Bone marrow (tissue), 2 donors: ENCODE data around the gene AIP.
"Not testable (repeated sequence)": the region's sequence is repeated elsewhere in the genome, so short reads cannot be mapped to it uniquely, and the experiment has no call there.

Experiments used
- DNase-seq, 2 donors: peaks; one replicate each; lab custom pipeline; 2025; lab: John Stamatoyannopoulos, UW

AIP gene

GRCh38 chr11:67449116-67449844, 33.5 kb upstream of the AIP start:
- peak in 1 of 2 donors; percentile 6 for DNase-seq

GRCh38 chr11:67450796-67451657, 31.8 kb upstream of the AIP start:
- no peak for DNase-seq

DNA sequence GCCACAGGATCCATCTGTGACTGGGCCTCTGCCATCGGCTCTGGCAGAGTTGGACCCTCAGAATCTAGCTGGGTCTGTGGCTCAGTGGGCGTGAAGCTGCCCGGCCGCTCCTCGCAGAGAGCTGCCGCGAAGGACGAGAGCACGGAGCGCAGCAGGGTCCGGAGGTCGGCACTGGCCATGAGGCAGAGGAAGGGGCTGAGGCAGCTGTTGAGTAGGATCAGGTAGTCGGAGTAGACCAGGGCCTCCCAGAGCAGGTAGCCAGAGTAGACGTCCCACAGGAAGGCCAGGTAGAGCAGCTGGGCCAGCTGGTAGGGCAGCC, 31.2 kb upstream of the AIP start:
- no peak for DNase-seq

DNA sequence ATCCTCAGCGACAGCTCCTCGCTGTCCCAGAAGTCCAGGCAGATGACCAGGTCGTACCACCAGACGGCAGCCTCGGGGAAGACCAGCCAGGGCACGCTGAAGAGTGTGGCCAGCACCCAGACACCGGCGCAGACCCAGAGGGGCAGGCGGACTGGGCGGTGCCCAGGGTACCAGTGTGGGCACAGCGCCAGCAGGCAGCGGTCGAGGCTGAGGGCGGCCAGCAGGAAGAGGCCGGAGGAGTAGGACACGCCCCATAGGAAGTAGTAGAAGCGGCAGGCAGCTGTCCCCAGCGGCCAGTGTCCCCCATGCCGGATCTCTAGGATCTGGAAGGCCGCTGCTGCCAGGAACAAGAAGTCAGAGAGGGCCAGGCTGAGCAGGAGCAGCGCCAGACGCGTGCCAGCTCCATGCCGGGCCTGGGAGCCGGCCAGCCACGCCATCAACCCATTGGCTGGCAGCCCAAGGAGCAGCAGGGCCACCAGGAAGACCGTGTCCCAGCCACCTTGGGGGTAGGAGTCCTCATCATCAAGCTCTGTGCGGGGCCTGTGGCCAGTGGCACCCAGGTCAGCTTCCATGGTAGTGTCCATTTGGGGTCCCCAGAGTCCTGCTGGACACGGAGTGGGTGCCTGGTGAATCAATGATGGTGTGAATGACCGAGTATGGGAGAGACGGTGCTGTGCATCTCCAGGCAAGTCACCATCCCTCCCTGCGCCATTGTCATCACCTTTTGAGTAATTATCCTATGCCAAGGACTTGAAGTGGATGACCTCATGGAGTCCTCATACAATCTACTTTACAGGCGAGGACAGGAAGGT, 30.5 kb upstream of the AIP start, which contains the start of gene GPR152:
TSS of gene GPR152 (minus strand) at position 589 of the 812 bp plus-strand sequence. CDS start at position 584, 5 bp downstream.
- no peak for DNase-seq

GRCh38 chr11:67453816-67454732, 28.8 kb upstream of the AIP start:
- DNase-seq = no peak

DNA sequence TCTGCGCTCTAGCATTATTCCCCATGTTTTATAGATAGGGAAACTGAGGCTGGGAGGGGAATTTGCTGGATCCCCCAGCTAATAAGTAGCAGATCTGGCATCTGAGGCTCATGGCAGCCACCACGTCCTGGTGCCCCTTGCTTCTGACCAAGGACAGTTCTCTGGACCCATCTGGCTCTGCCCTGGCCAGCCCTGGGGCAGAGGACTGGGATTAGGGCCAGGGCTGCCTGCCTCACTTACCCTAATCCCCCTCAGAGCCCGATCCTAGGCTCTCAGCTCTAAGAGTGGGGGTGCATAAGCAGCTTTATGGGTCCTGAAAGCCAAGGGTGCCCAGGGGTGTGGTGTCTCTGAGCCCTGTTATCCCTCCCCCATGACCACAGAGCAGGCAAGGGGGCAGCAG, 27.8 kb upstream of the AIP start, which contains the start of gene CABP4:
TSS of gene CABP4 (plus strand) at position 301 of the 400 bp plus-strand sequence. CDS start at position 371, 70 bp downstream.
- no peak for DNase-seq

- no peak for DNase-seq
These were observed 26.6 kb upstream of the AIP start for GRCh38 chr11:67456068-67456705.

DNA sequence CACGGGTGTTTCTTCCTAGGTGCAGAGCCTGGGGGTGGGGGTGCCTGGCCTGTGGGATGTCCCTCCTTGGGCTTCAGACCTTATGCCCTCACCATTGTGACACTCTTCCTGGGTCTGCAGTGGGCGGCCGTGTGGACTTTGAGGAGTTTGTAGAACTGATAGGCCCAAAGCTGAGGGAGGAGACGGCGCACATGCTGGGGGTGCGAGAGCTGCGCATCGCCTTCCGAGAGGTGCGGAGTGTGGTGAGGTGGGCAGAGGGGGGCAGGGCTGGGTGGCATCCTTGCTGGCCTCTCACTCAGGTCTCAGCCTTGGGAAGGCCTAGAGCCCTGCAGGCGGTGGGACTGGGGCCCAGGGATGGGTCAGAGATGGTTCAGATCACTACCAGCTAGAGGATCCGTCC, 25.4 kb upstream of the AIP start:
- DNase-seq = no peak

GRCh38 chr11:67458266-67458665, 24.6 kb upstream of the AIP start:
- no peak for DNase-seq

GRCh38 chr11:67463186-67463585, 19.6 kb upstream of the AIP start:
- DNase-seq = no peak

DNA sequence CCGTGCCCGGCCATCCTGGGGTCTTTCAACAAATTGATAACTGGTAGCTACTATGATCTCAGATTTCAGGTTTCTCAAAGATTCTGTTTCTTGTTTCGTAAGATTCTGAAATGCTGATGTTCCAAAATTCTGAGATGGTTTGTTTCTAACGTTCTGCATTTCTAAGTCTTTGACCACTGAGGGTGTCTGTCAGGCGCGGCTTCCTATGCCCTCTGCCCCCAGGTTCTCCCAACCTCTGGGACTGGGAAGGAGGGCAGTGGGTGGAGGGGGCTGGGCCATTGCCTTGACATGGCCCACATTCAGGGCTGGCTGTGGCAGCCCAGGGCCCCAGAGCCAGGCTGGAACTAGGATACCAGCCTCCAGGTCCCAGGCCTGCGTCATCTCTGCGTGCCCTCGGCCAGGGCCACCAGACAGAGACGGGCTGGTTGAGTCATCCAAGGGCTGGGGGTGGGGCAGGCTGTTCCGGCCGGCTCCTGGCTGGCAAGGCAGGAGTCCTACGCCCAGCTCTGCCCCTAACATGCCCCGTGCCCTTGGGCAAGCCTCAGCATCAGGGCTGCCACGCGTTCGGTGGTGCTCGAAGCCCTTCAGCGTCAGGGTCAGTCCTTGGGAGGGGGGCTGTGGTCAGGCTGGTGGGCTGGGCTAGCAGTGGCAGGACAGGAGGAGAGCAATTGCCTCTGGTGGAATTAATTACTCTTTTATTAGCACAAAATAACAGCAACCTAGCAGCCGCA, 19.0 kb upstream of the AIP start:
- DNase-seq = no peak

GRCh38 chr11:67464411-67465188, 18.2 kb upstream of the AIP start:
- DNase-seq = peak; percentile 70 to 76

- no peak for DNase-seq
These were observed 17.7 kb upstream of the AIP start for GRCh38 chr11:67465189-67465510.

GRCh38 chr11:67465530-67465929, 17.3 kb upstream of the AIP start:
- DNase-seq = not testable (repeated sequence)

- DNase-seq = no peak
These were observed 16.5 kb upstream of the AIP start for GRCh38 chr11:67466367-67466766.

DNA sequence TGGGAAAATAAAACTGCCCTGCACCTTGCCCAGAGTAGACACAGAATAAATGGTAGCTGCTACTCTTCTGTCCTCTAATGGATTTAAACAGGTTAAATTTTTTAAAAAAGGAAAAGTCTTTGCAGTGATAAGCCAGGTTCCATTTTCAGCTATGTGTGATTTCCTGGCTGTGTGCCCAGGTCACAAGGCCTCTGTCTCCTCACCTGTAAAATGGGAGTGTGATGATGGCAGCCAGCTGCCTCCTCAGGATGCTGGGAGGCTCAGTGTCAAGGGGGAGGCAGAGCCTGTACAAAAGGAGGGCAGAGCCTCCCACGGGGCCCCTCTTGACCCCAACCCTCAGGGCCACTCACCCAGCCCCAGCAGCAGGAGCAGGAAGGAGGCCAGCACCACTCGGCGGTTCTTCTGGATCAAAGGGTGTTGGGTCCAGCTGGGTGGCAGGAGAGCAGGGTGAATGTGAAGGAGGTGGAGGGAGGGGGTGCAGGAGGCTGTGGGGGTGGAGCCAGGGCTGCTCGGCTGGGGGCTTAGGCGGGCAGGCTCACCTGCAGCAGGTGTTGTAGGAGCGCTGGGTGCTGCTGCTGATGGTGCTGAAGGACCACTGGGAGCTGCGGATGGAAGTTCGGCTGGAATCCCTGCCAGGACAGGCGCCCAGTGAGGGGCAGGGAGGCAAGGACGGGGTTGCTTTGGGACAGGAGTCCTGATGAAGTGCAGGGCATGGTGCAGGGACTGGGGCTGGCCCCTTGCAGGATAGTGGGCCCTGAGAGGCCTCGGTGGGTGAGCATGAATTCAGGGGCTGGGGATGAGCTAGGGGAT, 15.7 kb upstream of the AIP start:
- DNase-seq = no peak

DNA sequence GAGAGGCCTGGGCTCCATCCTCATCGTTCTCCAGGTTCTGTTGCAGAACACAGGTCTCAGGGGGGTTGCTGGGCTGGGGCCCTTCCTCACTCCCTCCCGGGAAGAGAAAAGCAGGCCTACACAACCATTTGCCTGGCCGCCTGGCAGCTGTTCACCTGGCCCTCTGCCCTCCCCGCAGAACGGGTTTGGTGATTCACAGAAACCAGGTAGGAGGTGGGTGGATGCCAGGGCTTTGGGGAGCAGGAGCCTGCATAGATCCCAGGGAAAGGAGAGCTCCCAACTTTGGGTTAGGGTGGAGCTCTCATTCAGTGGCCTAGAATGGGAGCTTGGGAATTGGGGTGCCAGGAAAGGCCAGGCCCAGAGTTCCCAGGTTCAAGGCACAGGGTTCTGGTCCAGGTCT, 14.8 kb upstream of the AIP start:
- no peak for DNase-seq

GRCh38 chr11:67468456-67468758, 14.4 kb upstream of the AIP start:
- no peak for DNase-seq
